SK-N-DZ (cell line): ENCODE measurements around the gene JTB.
"Not testable (repeated sequence)": the region's sequence is repeated elsewhere in the genome, so short reads cannot be mapped to it uniquely, and the experiment has no call there.

Source experiments
- DNase-seq: peaks from one replicate; pipeline ENCODE4 v3.0.0-alpha.2; 2015; ENCODE audit warnings: low spot score

Gene JTB

DNA sequence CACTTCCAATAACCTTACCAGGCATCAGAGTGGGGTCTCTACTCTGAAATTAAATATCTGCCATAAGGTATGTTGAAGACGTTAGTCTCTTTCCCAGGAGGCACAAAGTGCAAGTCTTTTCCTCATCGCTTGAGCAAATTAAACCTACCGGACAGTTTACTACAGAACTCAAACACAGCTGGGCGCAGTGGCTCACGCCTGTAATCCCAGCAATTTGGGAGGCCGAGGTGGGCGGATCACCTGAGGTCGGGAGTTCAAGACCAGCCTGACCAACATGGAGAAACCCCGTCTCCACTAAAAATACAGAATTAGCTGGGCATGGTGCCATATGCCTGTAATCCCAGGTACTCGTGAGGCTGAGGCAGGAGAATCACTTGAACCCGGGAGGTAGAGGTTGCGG lies 1.6 kb upstream of the JTB start:
- DNase-seq = not testable (repeated sequence)

DNA sequence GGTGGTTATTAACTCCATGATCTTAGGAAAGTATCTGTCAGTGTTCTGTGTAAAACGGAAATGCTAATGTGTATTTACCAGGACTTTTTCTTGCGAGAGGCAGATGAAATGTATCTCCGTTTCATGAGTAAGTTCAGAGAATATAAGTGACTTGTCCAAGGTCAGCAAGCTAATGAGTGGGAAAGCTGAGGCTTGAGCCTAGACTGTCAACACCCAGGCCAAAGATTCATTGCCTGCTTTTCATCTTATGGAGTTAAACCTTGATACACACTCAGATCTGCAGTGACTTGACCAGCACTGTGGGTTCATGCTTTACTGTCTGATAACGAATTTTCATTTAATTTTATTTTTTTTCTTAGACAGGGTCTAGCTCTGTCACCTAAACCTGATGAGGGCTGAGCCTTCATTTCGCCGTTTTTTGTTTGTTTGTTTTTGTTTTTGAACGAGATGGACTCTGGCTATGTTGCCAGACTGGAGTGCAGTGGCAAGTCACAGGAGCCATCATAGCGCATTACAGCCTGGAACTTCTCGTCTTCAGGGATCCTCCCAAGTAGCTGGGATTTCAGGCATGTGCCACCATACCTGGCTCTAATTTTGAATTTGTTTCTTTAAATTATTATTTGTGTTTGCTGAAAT lies 918 bp upstream of the JTB start:
- DNase-seq = no peak

DNA sequence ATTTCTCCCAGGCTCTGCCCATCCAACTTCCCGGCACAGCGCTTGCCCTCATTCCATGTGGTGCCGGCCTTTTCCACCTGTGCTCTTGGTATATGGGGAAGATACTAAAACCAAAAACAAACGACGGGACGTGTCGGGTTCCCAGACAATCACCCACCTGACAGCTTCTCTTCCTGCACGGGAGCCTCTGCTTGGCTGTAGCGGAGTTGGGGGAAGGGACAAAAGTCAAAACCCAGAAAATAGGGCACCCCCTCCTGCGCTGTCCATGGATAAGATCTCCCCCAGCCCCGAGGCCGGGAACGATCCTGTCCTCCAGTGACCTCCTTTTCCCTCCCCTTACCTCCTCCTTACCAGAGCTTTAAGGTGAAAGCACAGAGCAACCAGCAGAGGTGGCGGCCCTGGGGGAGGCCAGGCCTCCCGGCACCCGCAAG lies 640 bp downstream of the JTB start:
- no peak for DNase-seq

DNA sequence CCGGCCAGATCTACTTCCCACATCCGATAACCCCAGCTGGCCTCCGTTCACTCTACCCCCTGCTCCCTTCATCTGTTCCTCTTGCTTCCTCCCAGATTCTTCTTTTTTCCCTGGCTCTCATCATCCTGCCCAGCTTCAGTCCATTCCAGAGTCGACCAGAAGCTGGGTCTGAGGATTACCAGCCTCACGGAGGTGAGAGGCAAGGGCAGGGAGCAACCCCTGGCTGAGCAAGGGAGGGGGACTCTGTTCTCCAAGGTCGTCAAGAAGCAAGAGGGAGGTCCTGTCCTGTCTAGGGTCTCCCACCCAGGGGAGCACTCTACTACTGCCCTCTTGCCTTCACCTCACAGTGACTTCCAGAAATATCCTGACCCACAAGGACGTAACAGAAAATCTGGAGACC lies 3.9 kb downstream of the JTB start:
- DNase-seq = no peak

DNA sequence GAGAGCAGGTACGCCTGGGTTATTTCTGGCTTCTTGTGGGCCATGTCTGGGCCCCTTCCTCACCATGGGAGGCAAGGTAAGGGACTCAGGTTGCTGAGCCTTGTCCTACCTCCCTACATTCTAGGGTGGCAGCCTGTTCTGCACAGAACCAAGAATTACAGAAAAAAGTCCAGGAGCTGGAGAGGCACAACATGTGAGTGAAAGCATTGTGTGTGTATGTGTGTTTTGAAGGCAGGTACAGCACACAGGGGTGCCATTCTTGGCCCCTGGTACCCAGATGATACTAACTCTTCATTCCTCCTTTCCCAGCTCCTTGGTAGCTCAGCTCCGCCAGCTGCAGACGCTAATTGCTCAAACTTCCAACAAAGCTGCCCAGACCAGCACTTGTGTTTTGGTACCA lies 4.4 kb downstream of the JTB start:
- no peak for DNase-seq

DNA sequence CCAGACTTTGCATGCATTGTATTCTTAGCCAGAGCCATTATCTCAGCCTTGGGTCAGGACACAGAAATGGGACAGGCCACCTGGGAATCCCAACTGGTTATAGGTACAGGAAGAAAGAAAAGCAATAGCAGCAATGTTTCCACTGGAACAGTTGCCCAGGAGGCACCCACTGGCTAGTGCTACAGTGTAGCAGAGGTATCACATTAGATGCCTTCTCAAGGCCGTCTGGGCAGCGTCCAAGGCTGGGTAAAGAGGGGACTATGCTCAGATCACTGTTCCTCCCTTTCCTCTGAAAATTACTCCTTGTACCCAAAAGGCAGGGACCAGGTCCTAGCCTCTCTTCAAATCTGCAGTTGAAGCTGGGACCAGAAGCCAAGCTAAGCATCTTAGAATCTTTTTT lies 7.1 kb downstream of the JTB start:
- no peak for DNase-seq

DNA sequence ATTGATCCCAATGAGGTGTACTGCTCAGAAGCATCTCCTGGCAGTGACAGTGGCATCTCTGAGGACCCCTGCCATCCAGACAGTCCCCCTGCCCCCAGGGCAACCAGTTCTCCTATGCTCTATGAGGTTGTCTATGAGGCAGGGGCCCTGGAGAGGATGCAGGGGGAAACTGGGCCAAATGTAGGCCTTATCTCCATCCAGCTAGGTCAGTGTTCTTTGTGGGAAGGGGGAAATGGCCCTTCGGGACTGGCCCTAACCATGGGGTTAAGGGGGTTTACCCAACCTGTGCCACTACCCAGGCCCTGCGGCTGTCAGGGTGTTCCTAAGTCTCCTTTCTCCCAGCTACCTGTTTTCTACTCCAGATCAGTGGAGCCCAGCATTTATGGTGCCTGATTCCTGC lies 8.5 kb downstream of the JTB start:
- no peak for DNase-seq

DNA sequence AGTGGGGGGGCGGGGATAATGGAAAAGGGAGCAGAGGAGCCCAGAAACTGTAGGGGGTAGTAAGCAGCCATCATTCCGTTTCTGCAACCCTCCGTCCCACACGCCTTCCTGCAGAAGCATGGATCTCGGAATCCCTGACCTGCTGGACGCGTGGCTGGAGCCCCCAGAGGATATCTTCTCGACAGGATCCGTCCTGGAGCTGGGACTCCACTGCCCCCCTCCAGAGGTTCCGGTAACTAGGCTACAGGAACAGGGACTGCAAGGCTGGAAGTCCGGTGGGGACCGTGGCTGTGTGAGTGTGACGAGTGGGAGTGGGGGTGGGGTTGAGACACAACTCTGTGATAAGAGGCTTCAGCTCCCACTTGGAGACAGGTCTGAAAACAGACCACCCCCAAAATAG lies 9.1 kb downstream of the JTB start:
- no peak for DNase-seq

DNA sequence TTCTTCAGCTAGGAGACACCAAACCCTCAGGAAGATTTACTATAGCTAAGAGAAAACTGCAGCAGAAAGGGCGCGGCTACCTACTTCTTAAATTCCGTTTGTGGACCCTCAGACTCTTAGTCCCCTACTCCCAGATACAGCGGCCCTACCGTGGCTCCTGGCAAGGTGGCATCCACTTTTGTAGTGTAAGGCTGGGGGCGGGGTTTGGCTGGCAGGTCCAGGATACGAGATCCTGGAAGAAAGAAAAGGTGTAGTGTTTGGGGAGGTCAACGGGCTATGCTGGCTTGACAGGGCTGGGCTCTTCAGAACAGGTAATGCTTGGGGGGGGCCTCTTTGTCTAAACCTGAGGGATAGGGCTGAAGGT lies 9.5 kb downstream of the JTB start:
- no peak for DNase-seq

DNA sequence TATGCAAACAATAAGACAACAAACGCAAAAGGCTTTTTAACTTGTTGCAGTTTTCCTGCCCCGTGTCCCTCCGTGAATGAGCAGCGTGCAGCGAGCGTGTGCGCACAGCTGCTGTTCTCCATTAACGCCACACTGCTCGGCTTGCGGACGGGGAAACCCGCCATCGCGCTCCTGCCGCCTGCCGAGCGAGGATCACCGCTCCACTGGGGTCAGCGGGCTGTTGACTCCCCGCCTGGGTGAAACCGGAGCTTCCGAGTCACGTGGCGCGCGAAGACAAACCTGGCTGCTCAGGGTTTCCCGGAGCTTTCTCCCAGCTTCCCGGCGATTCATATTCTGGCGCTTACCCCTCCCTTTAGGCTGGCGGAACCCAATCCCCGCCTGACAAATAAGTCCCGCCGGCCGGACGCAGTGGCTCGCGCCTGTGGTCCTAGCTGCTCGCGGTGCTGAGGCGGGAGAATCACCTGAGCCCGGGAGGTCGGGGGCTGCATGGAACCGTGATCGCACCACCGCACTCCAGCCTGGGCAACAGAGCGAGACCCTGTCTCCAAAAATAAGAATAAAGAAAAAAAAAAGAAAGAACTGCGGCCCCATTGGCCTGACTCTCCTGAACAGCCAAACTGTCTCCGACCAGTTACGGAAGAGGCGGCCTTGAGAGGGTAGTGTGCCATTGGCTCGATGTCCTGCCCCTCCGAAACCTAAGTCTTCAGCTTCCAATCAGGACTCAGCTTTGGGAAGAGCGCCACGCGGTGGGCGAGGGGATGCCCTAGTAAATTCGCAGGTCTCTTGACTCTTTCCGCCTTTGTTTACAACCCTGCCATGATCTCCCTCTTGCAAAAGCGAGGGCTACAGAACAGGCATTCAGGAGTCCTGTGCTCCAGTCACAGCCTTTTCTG lies 10.1 kb downstream of the JTB start, which contains the start of gene CREB3L4:
Gene CREB3L4 (plus strand): TSS at position 796 of the 893 bp plus-strand sequence. CDS start 624 bp downstream, outside the sequence.
- DNase-seq = peak; percentile 100

DNA sequence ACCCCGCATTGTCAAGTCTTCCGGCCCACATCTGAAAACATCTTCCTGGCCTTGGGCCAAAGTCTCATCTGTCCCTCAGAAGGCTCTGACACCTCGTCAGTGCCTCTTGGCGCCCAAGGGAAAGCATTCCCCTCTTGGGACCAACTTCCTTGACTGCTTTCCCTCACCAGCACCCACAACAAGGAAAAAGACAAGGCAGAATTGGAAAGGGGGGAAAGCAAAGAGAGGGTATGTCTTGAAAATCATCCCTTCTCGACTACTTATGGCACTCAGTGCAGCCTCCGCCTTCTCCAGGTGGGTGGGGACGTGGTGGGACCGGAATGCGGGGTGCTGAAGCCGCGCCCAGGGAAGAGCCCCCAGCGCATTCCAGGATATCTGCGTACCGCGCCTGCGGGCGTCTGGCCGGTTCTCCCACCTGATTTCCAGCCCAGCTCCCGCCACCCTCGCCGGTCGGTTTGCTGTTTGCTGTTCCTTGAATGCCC lies 13.6 kb downstream of the JTB start:
- no peak for DNase-seq

DNA sequence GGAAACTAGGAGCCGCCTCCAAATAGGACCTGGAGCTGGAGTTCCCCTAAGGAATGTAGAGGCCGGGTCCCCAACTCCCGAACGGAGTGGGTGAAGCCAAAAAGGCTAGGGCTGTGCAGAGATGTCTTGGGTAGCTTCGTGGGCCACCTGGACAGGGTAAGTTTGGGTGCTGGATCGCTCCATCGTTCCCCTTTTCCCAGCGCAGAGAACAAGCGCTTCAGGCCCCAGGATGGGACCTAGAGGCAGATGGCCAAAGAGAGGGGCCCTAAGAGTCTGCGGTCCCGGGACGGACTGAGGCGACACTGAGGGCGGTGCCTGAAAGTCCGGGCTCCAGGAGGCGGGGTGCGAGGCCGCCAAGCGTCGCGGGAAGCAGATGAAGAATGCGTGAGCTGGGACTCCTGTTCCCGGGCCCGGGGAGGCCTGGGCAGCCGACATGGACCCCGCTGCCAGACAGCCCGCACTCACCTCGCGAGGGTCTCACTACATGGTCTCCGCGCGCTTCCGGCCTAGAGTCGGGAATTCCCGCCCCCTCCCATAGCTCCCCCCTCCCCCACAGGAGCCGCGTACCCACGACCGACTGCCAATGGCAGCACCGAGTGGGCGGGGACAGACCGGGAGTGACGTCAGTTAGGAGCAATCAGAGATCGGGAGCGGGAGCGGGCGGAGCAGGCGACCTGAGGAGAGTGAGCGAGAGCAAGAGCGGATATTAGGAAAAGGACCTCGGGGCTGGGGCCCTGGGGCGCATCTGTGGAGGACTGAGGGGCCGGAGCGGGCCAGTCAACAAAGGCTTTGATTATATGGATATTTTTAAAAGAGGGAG lies 14.2 kb downstream of the JTB start, which contains the start of gene SLC39A1:
Gene SLC39A1 (minus strand): TSS at position 508 of the 820 bp plus-strand sequence. CDS start 822 bp downstream, outside the sequence.
- peak; percentile 99 for DNase-seq

DNA sequence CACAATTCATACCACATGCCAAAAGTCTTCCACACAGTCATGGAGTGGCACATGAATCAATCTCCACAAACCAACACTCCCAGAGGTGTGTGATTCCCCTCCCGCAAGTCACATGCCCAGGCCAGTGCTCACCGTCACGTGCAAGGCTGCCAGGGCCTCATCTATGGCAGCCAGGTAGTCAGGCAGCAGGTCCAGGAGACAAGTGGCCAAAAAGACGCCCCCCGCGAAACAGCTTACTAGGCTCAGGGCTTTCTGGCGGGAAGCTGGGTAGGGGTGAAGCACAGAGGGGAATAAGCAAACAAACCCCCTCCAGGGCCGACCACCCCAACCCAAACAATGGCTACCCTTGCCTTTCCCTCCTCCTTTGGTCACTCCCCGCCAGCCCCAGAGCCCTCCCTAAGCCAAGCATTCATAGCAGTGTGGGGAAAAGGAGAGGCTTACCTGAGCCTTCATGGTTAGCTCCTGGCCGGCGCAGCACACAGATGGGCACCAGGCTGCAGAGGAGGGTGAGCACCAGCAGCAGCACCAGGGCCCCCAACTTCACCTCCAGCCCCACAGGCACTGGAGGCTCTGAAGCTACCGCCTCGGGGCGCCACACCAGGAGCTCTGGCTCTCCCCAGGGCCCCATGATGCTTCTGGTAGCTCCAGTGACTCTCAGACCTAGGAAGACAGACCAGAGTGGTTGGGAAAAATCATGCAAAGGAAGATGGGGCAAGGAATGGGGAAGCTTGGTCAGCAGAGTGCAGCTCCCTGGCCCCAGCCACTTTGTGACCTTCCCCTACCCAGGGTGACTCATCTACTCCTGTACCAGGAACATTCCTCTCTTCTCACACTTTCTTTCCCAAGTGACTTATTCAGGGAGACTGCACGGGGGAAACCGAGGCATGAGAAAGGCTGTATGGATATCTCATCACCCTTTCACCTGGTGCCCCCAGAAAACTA lies 15.1 kb downstream of the JTB start:
- DNase-seq = no peak

DNA sequence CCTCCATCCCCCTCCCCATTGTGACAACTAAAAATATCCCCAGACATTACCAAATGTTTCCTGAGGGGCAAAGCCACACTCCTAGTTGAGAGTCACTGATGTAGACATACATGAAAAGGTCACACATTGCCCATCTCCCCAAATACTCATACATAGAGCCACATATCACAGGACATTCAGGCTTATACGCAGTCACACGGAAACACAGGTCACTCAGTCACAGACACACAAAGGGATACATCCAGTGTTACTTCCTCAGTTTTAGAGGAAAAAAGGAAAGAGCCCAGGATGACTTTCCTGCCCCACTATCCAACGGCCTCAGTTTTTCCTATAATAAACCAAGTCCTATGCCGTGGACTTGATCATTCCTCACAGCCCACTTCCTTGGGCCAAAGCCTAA lies 16.1 kb downstream of the JTB start:
- DNase-seq = no peak

DNA sequence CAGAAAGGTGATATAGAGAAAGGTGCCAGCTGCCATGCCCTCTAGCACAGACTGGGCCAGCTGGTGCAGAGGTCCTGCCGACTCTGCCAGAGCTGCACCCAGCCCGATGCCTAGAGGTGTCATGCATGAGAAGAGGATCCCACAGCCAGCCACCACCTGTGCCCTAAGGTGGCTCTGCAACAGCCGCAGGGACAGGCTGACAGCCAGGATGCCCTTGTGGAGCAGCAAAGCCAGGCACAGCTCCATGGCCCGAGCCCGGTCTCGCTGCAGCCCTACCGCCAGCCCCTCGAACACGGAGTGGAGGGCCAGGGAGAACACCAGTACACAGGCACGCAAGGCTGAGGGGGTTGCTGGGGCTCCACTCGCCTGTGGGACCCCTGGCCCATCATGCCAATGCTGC lies 17.3 kb downstream of the JTB start:
- no peak for DNase-seq

DNA sequence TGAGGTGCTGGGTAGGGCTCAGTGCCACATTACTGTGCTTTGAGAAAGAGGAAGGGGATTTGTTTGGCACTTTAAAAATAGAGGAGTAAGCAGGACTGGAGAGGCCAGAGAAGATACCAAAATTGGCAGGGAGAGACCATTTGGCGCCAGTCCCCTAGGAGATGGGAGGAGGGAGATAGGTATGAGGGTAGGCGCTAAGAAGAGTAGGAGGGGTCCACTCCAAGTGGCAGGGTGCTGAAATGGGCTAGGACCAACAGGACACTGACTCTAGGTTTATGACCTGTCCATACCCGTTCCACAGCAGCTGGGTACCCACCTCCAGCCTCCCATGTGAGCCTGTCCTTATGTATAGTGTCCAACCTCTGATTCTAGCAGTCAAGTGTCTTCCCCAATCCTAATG lies 18.0 kb downstream of the JTB start:
- DNase-seq = no peak

DNA sequence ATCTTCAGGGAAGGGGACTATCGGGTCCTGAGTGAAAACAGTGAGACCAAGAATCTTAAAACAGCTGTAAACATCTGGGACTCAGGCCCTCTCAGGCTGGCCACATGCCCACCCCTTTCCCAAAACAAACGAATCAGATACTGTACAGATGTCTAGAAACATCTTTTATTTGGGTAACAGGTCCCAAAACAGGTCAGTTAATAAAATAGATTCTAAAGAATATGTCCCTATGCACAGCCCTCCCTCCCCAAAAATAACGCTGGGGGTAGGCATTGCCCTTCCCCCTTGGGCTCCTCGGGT lies 18.6 kb downstream of the JTB start:
- no peak for DNase-seq

DNA sequence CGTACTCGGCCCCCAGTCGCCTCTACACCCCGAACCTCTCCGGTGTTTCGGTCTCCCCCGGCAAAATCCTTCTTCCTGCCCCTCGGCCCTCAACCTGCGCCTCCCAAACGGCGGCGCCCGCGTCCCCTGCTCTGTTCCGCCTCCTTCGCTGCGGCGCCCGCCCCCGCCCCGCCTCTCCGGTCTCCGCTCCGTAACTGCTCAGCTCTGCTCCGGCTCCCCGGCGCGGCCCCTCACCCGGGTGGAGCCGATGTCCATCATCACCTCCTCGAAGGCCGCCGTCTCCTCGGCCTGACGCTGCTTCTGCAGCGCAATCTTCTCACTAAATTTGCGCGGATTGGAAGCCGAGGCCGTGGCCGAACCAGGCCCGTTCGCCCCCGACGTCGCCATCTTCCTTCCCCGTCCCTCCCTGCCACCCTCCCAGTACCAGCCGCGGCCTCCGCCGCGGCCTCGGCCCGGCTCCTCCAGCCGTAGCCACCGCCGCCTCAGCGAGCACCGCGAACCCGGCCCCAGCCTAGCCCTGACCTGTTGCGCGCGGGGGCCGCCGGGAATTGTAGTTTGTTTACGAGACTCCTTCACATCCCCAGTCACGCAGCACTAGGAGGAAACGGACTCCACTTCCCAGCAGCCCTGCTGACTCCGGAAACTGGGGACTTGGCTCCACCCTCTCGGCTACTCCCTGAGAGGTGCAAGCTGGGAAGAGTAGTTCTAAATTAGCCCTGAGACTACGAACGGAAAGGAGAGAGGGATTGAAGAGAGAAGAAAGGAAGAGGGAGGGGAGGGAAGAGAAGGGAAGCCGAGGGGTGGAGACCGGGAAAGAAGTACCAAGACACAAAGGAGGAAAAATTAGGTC lies 19.1 kb downstream of the JTB start, which contains the start of gene CRTC2:
Gene CRTC2 (minus strand): TSS at position 502 of the 850 bp plus-strand sequence. CDS start 115 bp downstream, at position 387.
- peak; percentile 100 for DNase-seq

DNA sequence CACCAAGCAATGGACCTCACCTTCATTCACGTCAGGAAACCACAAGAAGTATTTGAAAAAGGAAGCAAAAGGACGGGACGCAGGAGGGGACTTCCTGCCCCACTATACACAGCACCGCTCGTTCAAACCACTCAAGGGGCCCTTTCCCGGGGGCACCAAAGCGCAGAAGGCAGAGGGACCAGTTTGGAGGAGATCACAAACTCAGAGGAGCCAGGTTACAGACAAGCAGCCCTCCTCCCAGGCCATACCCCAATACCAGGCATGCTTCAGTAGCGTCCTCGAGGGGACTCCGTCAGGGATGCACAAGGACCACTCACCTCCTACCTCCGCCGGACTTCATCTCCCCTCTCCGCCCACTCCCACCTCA lies 19.7 kb downstream of the JTB start:
- no peak for DNase-seq
